SK-N-SH (cell line): ENCODE data around the gene KREMEN2. TPM values are rescaled to one million over a fixed set of nuclear protein-coding genes. Genes with fewer than 3 reads are reported as not detected.

Experiments used
- CTCF ChIA-PET: fragments of 300-600, 350-600 bp; formaldehyde crosslinking; extraction: SDS; loops from one replicate; lab custom pipeline; 2021; lab: Yijun Ruan, JAX
- POLR2A ChIA-PET: fragments of 350-600 bp; sonication (Branson Sonifier 250); formaldehyde crosslinking; extraction: SDS; loops from one replicate; lab custom pipeline; 2020; ENCODE audit warnings: antibody characterized with exemption, inconsistent platforms; lab: Yijun Ruan, JAX
- DNase-seq: peaks from one replicate; pipeline ENCODE4 v3.0.0; 2012
- H2AFZ ChIP-seq: fragments of 200-600 bp; sonication (generic); 2 replicates; pipeline ENCODE4 v1.8.1; 2016; ENCODE audit warnings: antibody characterized with exemption, mild to moderate bottlenecking, low read depth
- H3F3A ChIP-seq: fragments of 200-600 bp; sonication (generic); replicated peaks from 2 replicates; pipeline ENCODE3; 2016; ENCODE audit warnings: antibody characterized with exemption, mild to moderate bottlenecking; ENCODE audit not compliant: insufficient read depth
- H3K27ac ChIP-seq, 2 experiments: fragments of 200-500 bp in 1 of 2; fragments of 200-600 bp in 1 of 2; sonication (Bioruptor generic) in 1 of 2; sonication (generic), shearing (Covaris generic) in 1 of 2; 2 replicates each; pipeline versions ENCODE4 v1.5.1 to v1.6.1; 2014 to 2016; ENCODE audit warnings: low read depth in 2 of 2, inconsistent platforms in 1 of 2, low read length in 1 of 2, mild to moderate bottlenecking in 1 of 2, mixed read lengths in 1 of 2
- H3K27me3 ChIP-seq: fragments of 200-600 bp; sonication (generic), shearing (Covaris generic); 2 replicates; pipeline ENCODE4 v1.6.1; 2016; ENCODE audit warnings: mixed run types; ENCODE audit not compliant: insufficient read depth
- H3K36me3 ChIP-seq, 2 experiments: fragments of 200-500 bp in 1 of 2; fragments of 200-600 bp in 1 of 2; sonication (Bioruptor generic) in 1 of 2; sonication (generic) in 1 of 2; replicated peaks in 1 of 2; 2 replicates each; pipeline versions ENCODE3 to v1.5.1; 2014 to 2016; ENCODE audit warnings: low read length in 1 of 2, mild to moderate bottlenecking in 1 of 2; ENCODE audit not compliant: insufficient read depth in 2 of 2, control insufficient read depth in 1 of 2
- H3K4me1 ChIP-seq, 2 experiments: fragments of 200-500 bp in 1 of 2; fragments of 200-600 bp in 1 of 2; sonication (Bioruptor generic) in 1 of 2; sonication (generic), shearing (Covaris generic) in 1 of 2; 2 replicates each; pipeline versions ENCODE4 v1.5.1 to v1.6.1; 2014 to 2016; ENCODE audit warnings: low read depth in 1 of 2, low read length in 1 of 2, mixed run types in 1 of 2; ENCODE audit not compliant: insufficient read depth in 2 of 2, control insufficient read depth in 1 of 2
- H3K4me2 ChIP-seq: fragments of 200-600 bp; sonication (generic), shearing (Covaris generic); 2 replicates; pipeline ENCODE4 v1.6.1; 2017; ENCODE audit warnings: mixed run types
- H3K4me3 ChIP-seq, 2 experiments: fragments of 200-500 bp in 1 of 2; fragments of 200-600 bp in 1 of 2; sonication (Bioruptor generic) in 1 of 2; sonication (generic), shearing (Covaris generic) in 1 of 2; 2 replicates each; pipeline versions ENCODE4 v1.5.1 to v1.8.1; 2014 to 2016; ENCODE audit warnings: low read depth in 2 of 2, inconsistent platforms in 1 of 2, low read length in 1 of 2, mild to moderate bottlenecking in 1 of 2, mixed read lengths in 1 of 2, moderate library complexity in 1 of 2
- H3K79me2 ChIP-seq: fragments of 200-600 bp; sonication (generic); 2 replicates; pipeline ENCODE4 v1.8.1; 2017; ENCODE audit warnings: mild to moderate bottlenecking; ENCODE audit not compliant: insufficient read depth
- H3K9ac ChIP-seq: fragments of 200-600 bp; sonication (generic); 2 replicates; pipeline ENCODE4 v1.6.1; 2017; ENCODE audit warnings: mixed run types
- H3K9me2 ChIP-seq: fragments of 200-600 bp; sonication (generic); 2 replicates; pipeline ENCODE4 v1.6.1; 2017; ENCODE audit warnings: mixed run types
- H3K9me3 ChIP-seq: fragments of 200-600 bp; sonication (generic); 2 replicates; pipeline ENCODE4 v1.6.1; 2017; ENCODE audit warnings: mixed run types, mild to moderate bottlenecking, moderate library complexity
- H4K20me1 ChIP-seq: fragments of 200-600 bp; sonication (generic); 2 replicates; pipeline ENCODE4 v1.6.1; 2017; ENCODE audit warnings: mild to moderate bottlenecking, mixed run types; ENCODE audit not compliant: insufficient read depth
- CTCF ChIP-seq: fragments of 200-600 bp; sonication (generic); IDR thresholded peaks from 2 replicates; pipeline ENCODE4 v1.6.1; 2017; ENCODE audit warnings: antibody characterized with exemption, mild to moderate bottlenecking, moderate library complexity
- ELF1 ChIP-seq: IDR thresholded peaks from 2 replicates; pipeline ENCODE4 v1.4.0; 2012
- EP300 ChIP-seq, 2 experiments: IDR thresholded peaks; 2 replicates each; pipeline versions ENCODE4 v1.4.0 to v1.6.1; 2012; ENCODE audit warnings: borderline replicate concordance in 1 of 2, low read depth in 1 of 2, low read length in 1 of 2
- FOSL2 ChIP-seq: IDR thresholded peaks from 2 replicates; pipeline ENCODE4 v1.4.0; 2012; ENCODE audit warnings: low read depth, mild to moderate bottlenecking, moderate library complexity, borderline replicate concordance
- GATA2 ChIP-seq: sonication (generic); formaldehyde crosslinking; IDR thresholded peaks from 2 replicates; pipeline ENCODE4 v1.5.0; 2020; ENCODE audit warnings: mild to moderate bottlenecking, missing genetic modification reagents
- IRF3 ChIP-seq: fragments of 150-350 bp; IDR thresholded peaks from 2 replicates; pipeline ENCODE4 v1.6.1; 2016; ENCODE audit warnings: mild to moderate bottlenecking, low read depth, low read length
- MAX ChIP-seq: IDR thresholded peaks from 2 replicates; pipeline ENCODE4 v1.4.0; 2012; ENCODE audit warnings: low read depth
- MXI1 ChIP-seq: IDR thresholded peaks from 2 replicates; pipeline ENCODE4 v1.6.1; 2012; ENCODE audit warnings: mild to moderate bottlenecking, low read depth, low read length, improper control_type of control experiment
- PBX3 ChIP-seq: IDR thresholded peaks from 2 replicates; pipeline ENCODE4; 2012
- POLR2AphosphoS5 ChIP-seq: IDR thresholded peaks from 2 replicates; pipeline ENCODE4 v1.6.1; 2012; ENCODE audit warnings: low read depth, low read length
- RAD21 ChIP-seq: IDR thresholded peaks from 2 replicates; pipeline ENCODE4 v1.6.1; 2012; ENCODE audit warnings: mild to moderate bottlenecking, low read length
- REST ChIP-seq: IDR thresholded peaks from 2 replicates; pipeline ENCODE4 v1.6.1; 2012; ENCODE audit warnings: mild to moderate bottlenecking, low read depth, low read length, moderate library complexity
- RFX5 ChIP-seq: IDR thresholded peaks from 2 replicates; pipeline ENCODE4 v1.6.1; 2012; ENCODE audit warnings: mild to moderate bottlenecking, improper control_type of control experiment, low read length
- RXRA ChIP-seq: IDR thresholded peaks from 2 replicates; pipeline ENCODE4 v1.4.0; 2012; ENCODE audit warnings: low read depth, mild to moderate bottlenecking, borderline replicate concordance
- SMC3 ChIP-seq: IDR thresholded peaks from 2 replicates; pipeline ENCODE4 v1.6.1; 2012; ENCODE audit warnings: low read depth, low read length, improper control_type of control experiment
- TAF1 ChIP-seq: IDR thresholded peaks from 2 replicates; pipeline ENCODE4 v1.6.1; 2012; ENCODE audit warnings: low read depth, mild to moderate bottlenecking, low read length, moderate library complexity, borderline replicate concordance
- USF1 ChIP-seq: IDR thresholded peaks from 2 replicates; pipeline ENCODE4 v1.4.0; 2012; ENCODE audit warnings: low read depth, borderline replicate concordance
- ZBTB33 ChIP-seq: IDR thresholded peaks from 2 replicates; pipeline ENCODE4 v1.4.0; 2012; ENCODE audit warnings: low read depth, borderline replicate concordance
- WGBS: methylation state at CpG from one replicate; pipeline ENCODE4 v1.1.6; 2017; ENCODE audit warnings: low lambda C conversion rate; 5-methylcytosine and 5-hydroxymethylcytosine counted together
- polyA plus RNA-seq, 3 experiments: library from polyadenylated mRNA; depleted of rRNA; stranded (reverse); fragments of >200 nt; gene quantifications; 2 replicates each; pipeline ENCODE4 v1.2.3, GENCODE V29; 2012

Gene KREMEN2
- polyA plus RNA-seq, 1 of the 3 experiments (the other 2 are of a cell fraction) = 0.77 TPM

GRCh38 chr16:2981899-2982250 lies 17.8 kb downstream of the KREMEN2 start:
- DNase-seq = no peak
- Histone ChIP-seq H3K4me2 (no peak overlapping the region), H3K79me2 (peaks cover 16% of the 10 kb centered on the region; the same call in 1 of the 2 replicates), H2AFZ (no peak overlapping the region), H3K9me2 (no peaks in the 10 kb centered on the region), H3F3A (peaks cover 10% of the 10 kb centered on the region), H3K27ac (no peak overlapping the region), H3K36me3 (no peaks in the 10 kb centered on the region), H3K4me3 (no peak overlapping the region), H4K20me1 (no peaks in the 10 kb centered on the region), H3K9ac (no peak overlapping the region), H3K4me1 (peaks cover 4 to 24% of the 10 kb centered on the region in 2 experiments; a peak in 2 of 4 replicates), H3K27me3 (no peaks in the 10 kb centered on the region), H3K9me3 (no peaks in the 10 kb centered on the region)
- TF ChIP-seq EP300 (IDR thresholded peaks at IDR 0.05; ENCODE audit: borderline replicate concordance in 1 of 2, low read depth in 1 of 2, low read length in 1 of 2) (no peak), REST (no peak), RXRA (no peak), POLR2AphosphoS5 (no peak), PBX3 (no peak), RFX5 (no peak), GATA2 (CRISPR knock-in tag) (no peak), CTCF (no peak), IRF3 (no peak), USF1 (no peak), MAX (no peak), SMC3 (no peak), MXI1 (no peak), ZBTB33 (no peak), FOSL2 (no peak), RAD21 (no peak), ELF1 (no peak), TAF1 (no peak)
- CTCF ChIA-PET = interaction anchor here (1.0 to 3.1 kb wide), 6 partner anchors 8 to 148 kb away, joined by 3 to 25 read pairs (median 4); partner anchors contain the start of gene KREMEN2
- WGBS = 88% methylated on average over 4 of the region's 4 CpGs
- POLR2A ChIA-PET = interaction anchor here (1.3 to 2.2 kb wide), 2 partner anchors 8 to 12 kb away, joined by 4 to 12 read pairs; partner anchors contain the start of gene PAQR4
